HG02623 (cell line): Measurements from ENCODE around the gene AGAP2.
"Not testable (repeated sequence)": the region's sequence is repeated elsewhere in the genome, so short reads cannot be mapped to it uniquely, and the experiment has no call there.

Experiments used
- ATAC-seq: cut with Tn5 transposase; IDR thresholded peaks from one replicate; pipeline ENCODE4 v1.9.1; 2021; ENCODE audit warnings: moderate library complexity; ENCODE audit not compliant: unreplicated experiment

Gene AGAP2

GRCh38 chr12:57724936-57725740 is 13.4 kb downstream of the AGAP2 start:
- ATAC-seq: no peak

- no peak for ATAC-seq
These were observed 14.3 kb downstream of the AGAP2 start for GRCh38 chr12:57724003-57724935.

GRCh38 chr12:57723630-57723962 is 14.9 kb downstream of the AGAP2 start:
- ATAC-seq: no peak

DNA sequence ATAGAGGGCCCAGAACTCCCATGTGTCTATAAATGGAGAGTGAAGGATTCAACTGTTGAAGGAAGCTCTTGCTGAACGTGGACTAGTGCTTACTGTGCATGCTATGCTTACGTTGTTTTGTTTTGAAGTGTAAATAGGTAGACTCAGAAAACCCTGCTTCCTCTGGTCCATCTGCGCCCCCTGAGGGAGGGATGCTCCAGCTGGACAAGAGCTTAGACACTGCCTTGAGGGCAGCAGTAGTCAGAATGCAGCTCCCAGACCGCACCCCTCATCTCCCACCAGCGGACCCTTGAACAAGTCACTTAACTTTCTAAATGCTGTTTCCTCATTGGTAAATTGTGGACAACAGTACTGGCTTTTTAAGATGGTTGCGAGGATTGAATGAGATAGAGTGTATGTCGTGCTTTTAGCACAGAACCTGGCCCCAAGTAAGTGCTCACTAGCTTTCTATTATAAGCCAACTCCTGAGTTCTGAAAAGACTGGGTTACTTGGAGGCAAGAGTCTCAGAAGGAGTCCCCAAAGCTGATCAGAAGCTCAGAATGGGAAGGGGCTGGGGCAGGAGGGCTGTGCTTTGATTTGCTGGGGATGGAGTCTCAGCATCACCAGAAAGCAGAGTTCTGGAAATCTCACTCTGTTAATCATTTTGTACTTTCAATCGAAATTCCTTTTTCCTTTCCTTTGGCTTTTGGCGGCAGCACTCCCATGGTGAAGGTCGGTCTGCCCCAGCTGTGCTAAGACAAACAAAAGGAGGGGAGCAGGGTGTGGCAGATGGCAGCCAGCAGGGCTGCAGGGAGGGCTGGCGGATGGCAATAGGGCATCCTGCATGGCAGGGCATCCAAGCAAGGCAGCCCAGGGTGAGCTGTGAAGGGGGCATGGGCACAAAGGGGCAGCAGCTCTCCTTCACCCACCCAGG is 15.6 kb downstream of the AGAP2 start:
- no peak for ATAC-seq

- ATAC-seq: not testable (repeated sequence)
These were observed 16.5 kb downstream of the AGAP2 start for GRCh38 chr12:57721846-57722608.

GRCh38 chr12:57720606-57721595 is 17.6 kb downstream of the AGAP2 start:
- ATAC-seq: no peak

- ATAC-seq: no peak
These were observed 18.6 kb downstream of the AGAP2 start for GRCh38 chr12:57719777-57720605.

DNA sequence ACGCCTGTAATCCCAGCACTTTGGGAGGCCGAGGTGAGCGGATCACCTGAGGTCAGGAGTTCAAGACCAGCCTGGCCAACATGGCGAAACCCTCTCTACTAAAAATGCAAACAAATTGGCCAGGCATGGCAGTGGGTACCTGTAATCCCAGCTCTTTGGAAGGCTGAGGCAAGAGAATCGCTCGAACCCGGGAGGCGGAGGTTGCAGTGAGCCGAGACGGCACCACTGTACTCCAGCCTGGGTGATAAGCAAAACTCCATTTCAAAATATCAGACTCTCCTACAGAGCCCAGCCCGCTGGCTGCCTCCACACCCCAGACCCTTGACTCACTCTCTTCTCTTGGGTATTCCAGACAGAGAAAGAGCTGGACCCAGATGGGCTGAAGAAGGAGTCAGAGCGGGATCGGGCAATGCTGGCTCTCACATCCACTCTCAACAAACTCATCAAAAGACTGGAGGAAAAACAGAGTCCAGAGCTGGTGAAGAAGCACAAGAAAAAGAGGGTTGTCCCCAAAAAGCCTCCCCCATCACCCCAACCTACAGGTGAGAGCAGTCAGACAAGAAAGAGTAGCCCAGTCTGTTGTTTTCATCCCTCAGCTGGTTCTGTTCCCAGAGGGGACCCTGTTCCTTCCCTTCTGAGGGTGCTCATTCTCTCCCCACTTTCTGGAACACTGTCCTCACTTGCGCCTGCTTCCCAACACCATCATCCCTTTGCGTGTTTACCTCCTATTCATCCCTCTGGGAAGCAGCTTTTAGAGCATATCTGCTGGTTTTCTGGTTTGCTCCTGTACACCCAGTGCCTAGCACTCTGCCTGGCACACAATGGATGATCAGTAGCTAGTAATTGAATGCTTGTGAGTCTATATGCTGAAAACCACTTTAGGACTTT is 19.7 kb downstream of the AGAP2 start:
- ATAC-seq: no peak

DNA sequence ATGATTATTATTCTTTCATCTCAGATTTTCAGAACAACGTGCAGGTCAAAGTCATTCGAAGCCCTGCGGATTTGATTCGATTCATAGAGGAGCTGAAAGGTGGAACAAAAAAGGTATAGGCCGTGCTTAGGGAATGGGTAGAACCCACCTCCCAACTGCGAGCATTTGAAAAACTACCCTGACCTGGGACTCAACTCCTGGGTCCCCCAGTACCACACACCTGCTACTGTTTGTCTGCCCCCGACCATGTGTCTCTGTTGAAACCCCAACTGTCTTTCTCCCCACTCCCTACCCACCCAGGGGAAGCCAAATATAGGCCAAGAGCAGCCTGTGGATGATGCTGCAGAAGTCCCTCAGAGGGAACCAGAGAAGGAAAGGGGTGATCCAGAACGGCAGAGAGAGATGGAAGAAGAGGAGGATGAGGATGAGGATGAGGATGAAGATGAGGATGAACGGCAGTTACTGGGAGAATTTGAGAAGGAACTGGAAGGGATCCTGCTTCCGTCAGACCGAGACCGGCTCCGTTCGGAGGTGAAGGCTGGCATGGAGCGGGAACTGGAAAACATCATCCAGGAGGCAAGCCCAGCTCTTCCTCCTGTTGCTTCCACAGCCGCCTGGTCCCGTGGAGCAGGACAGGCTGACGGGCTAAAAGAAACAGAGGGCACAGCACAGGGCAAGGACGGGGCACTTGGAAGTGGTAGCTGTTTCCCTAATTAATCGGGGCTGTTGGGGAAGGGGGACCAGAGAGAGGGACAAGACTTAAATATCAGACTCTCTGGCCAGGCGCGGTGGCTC is 20.5 kb downstream of the AGAP2 start:
- ATAC-seq: no peak

GRCh38 chr12:57717131-57717530 is 21.4 kb downstream of the AGAP2 start:
- no peak for ATAC-seq

GRCh38 chr12:57716305-57716704 is 22.2 kb downstream of the AGAP2 start:
- no peak for ATAC-seq

DNA sequence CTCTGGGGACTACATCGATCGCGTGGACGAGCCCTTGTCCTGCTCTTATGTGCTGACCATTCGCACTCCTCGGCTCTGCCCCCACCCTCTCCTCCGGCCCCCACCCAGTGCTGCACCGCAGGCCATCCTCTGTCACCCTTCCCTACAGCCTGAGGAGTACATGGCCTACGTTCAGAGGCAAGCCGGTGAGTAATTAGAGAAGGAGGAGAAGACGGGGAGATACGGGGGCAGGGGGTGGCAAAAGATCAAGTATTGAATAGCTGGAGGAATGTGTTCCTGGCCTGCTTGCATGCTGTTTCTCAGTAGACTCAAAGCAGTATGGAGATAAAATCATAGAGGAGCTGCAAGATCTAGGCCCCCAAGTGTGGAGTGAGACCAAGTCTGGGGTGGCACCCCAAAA is 22.8 kb downstream of the AGAP2 start:
- ATAC-seq: no peak

DNA sequence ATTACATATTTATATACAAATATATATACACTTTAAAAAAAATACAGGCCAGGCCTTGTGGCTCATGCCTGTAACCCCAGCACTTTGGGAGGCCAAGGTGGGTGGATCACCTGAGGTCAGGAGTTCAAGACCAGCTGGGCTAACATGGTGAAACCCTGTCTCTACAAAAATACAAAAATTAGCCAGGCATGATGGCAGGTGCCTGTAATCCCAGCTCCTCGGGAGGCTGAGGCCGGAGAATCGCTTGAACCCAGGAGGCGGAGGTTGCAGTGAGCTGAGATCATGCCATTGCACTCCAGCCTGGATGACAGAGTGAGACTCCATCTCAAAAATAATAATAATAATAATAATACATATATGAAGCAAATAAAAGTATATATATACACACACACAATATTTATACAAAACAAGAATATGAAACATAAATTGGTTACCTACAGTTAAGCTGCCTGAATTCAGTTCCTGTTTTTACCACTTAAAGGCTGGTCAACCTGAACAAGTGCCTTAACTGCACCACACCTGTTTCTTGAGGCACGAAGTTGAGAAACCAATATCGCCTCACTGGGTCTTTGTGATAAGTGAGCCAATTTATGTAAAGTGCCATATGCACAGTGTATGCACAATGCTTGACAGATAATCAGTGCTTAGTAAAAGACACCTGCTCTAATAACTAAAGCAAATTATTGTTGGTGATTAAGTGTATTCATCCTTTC is 23.4 kb downstream of the AGAP2 start:
- not testable (repeated sequence) for ATAC-seq

GRCh38 chr12:57713209-57713608 is 25.3 kb downstream of the AGAP2 start:
- ATAC-seq: no peak

DNA sequence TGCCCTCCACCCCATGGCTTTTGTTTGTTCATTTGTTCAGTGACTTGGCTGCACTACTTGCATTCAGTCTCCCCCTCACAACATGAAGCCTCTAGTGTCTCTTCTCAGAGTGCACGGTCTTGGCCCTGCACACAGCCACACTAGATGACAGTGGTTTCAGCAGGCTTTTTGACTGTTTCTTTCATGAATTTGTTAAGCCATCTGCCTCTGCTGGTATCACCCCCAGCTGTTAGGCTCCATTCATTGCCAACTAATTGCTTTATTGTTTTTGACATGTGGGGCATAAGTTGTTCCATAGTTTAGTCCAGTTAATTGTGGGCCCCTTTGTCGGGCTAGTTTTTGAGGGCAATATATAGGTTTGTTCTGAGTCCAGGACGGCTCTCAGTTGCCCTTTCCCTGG is 25.8 kb downstream of the AGAP2 start:
- ATAC-seq: no peak

DNA sequence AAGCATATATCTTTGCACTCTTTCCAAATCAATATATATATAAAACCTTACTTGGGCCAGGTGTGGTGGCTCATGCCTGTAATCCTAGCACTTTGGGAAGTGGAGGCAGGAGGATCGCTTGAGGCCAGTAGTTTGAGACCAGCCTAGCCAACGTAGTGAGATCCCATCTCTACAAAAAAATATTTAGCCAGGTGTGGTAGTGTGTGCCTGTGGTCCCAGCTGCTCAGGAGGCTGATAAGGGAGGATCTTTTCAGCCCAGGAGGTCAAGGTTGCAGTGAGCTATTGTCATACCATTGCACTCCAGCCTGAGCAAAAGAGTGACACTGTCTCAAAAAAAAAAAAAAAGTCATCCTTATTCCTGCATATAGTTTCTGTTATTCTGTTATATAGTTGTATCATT is 30.2 kb downstream of the AGAP2 start:
- no peak for ATAC-seq
